Stimulated activated CD4-positive, alpha-beta T cell treated with anti-CD3 and anti-CD28 coated beads, Interleukin-15, amount 100 ng/mL, for 1 hour (primary cell): ENCODE results near the gene ACTL10.

Source experiments
- DNase-seq, 2 donors: peaks; one replicate each; pipeline ENCODE4 v3.0.0-alpha.2; 2020; ENCODE audit warnings: low read depth in 1 of 2, low spot score in 1 of 2

Gene ACTL10

GRCh38 chr20:33663161-33664084 is 3.3 kb upstream of the ACTL10 start:
- peak; percentile 65 to 77 for DNase-seq

- no peak for DNase-seq
Observed at GRCh38 chr20:33664085-33664761, 2.5 kb upstream of the ACTL10 start.

- no peak for DNase-seq
Observed at GRCh38 chr20:33664762-33665144, 2.0 kb upstream of the ACTL10 start.

GRCh38 chr20:33667245-33667675 is 517 bp downstream of the ACTL10 start:
- peak in 1 of 2 donors; percentile 35 for DNase-seq

GRCh38 chr20:33667676-33668465 is 1.1 kb downstream of the ACTL10 start:
- peak; percentile 59 to 67 for DNase-seq

- no peak for DNase-seq
Observed at GRCh38 chr20:33668466-33669155, 1.9 kb downstream of the ACTL10 start.

- DNase-seq, result no peak
Observed at GRCh38 chr20:33669224-33669623, 2.5 kb downstream of the ACTL10 start.

- no peak for DNase-seq
Observed at GRCh38 chr20:33669873-33670640, 3.3 kb downstream of the ACTL10 start.

- DNase-seq, result no peak
Observed at GRCh38 chr20:33670715-33671499, 4.2 kb downstream of the ACTL10 start.

- DNase-seq, result no peak
Observed at GRCh38 chr20:33671573-33672288, 5.0 kb downstream of the ACTL10 start.

GRCh38 chr20:33672426-33673113 is 5.8 kb downstream of the ACTL10 start:
- no peak for DNase-seq

- DNase-seq, result no peak
Observed at GRCh38 chr20:33673114-33673409, 6.3 kb downstream of the ACTL10 start.

GRCh38 chr20:33673410-33674293 is 6.9 kb downstream of the ACTL10 start:
- no peak for DNase-seq

GRCh38 chr20:33674294-33675135 is 7.8 kb downstream of the ACTL10 start, which contains the start of gene NECAB3:
Gene NECAB3, minus strand, starts transcription at chr20:33674428. Its CDS starts 76 bp downstream, at chr20:33674352.
- peak in 1 of 2 donors; percentile 63 for DNase-seq

- DNase-seq, result no peak
Observed at GRCh38 chr20:33675136-33675959, 8.6 kb downstream of the ACTL10 start.
